Upper lobe of left lung (tissue), 6 donors: ENCODE results near the gene CSTF1. TPM values are rescaled to one million over a fixed set of nuclear protein-coding genes. Genes with fewer than 3 reads are reported as not detected.
"Not testable (repeated sequence)": the region's sequence is repeated elsewhere in the genome, so short reads cannot be mapped to it uniquely, and the experiment has no call there.

Experiments
- ATAC-seq, 2 donors: fragments of 200-7000 bp; cut with Tn5 transposase; one replicate each; pipeline ENCODE4 v1.9.1; 2022; ENCODE audit warnings: mild to moderate bottlenecking in 2 of 2, moderate library complexity in 2 of 2; ENCODE audit not compliant: low FRiP score in 2 of 2
- DNase-seq, 2 donors: peaks; one replicate each; pipeline ENCODE4 v3.0.0-alpha.2; 2019 to 2020
- H3K27ac ChIP-seq, 4 donors: fragments of 200-600 bp; sonication (generic); one replicate each; pipeline ENCODE4 v1.5.1; 2016 to 2019
- H3K27me3 ChIP-seq, 4 donors: fragments of 200-600 bp; sonication (generic); one replicate each; pipeline ENCODE4 v1.5.1; 2017 to 2019
- H3K36me3 ChIP-seq, 4 donors: fragments of 200-600 bp; sonication (generic); one replicate each; pipeline ENCODE4 v1.5.1; 2016 to 2019
- H3K4me1 ChIP-seq, 4 donors: fragments of 200-600 bp; sonication (generic); one replicate each; pipeline ENCODE4 v1.5.1; 2018 to 2019
- H3K4me3 ChIP-seq, 4 donors: fragments of 200-600 bp; sonication (generic); one replicate each; pipeline ENCODE4 v1.5.1; 2017 to 2019; ENCODE audit warnings: mild to moderate bottlenecking in 2 of 4, moderate library complexity in 1 of 4
- H3K9me3 ChIP-seq, 4 donors: fragments of 200-600 bp; sonication (generic); one replicate each; pipeline ENCODE4 v1.5.1; 2018 to 2019
- CTCF ChIP-seq, 6 experiments: fragments of 450-650 bp in 4 of 6; fragments of 200-600 bp in 2 of 6; sonication (generic) in 2 of 6; IDR thresholded peaks; one replicate each; pipeline ENCODE4 v1.5.1; 2016 to 2019; ENCODE audit warnings: antibody characterized with exemption in 6 of 6
- EP300 ChIP-seq, 4 donors: sonication (generic); formaldehyde crosslinking; IDR thresholded peaks; one replicate each; pipeline ENCODE4 v1.5.1; 2017; ENCODE audit warnings: antibody characterized with exemption in 4 of 4, control low read depth in 2 of 4
- POLR2A ChIP-seq, 4 donors: fragments of 450-650 bp; IDR thresholded peaks; one replicate each; pipeline ENCODE4 v1.5.1; 2016 to 2017; ENCODE audit warnings: antibody characterized with exemption in 4 of 4, mild to moderate bottlenecking in 2 of 4
- POLR2AphosphoS5 ChIP-seq, 2 donors: sonication (generic); formaldehyde crosslinking; IDR thresholded peaks; one replicate each; pipeline ENCODE4 v1.5.1; 2017; ENCODE audit warnings: antibody characterized with exemption in 2 of 2
- WGBS, 2 donors: methylation state at CpG; one replicate each; pipeline ENCODE4 v1.1.5; 2017 to 2018; 5-methylcytosine and 5-hydroxymethylcytosine counted together
- total RNA-seq, 6 donors: library from RNA; depleted of rRNA in 4 of 6; stranded (reverse); fragments of >200 nt in 4 of 6; gene quantifications; one replicate each; pipeline versions ENCODE4 v1.1.0 to v1.2.1, GENCODE V29; 2016 to 2021
- donor health status: DM: no; HTN: no; CAD: no; lungs with moderate emphysema.
- donor health status: DM: no; HTN: yes; CAD: no; lungs with severe emphysema.

The CSTF1 gene
- total RNA-seq, 6 donors from 2014 or later = 3.3 to 30.5 (median 22.5) TPM

GRCh38 chr20:56393653-56394052 lies 1.2 kb downstream of the CSTF1 start:
- peaks cover 21 to 34% (median 23%) of the 10 kb centered on the region in 4 donors for H3K4me1 ChIP-seq
- H3K4me3 ChIP-seq = peak overlapping the region in 3 of 4 donors; percentile 85 to 90 (median 90)
- TF ChIP-seq POLR2AphosphoS5 (IDR thresholded peaks at IDR 0.05) = no peak
- no peak for TF ChIP-seq CTCF (IDR thresholded peaks at IDR 0.05)
- TF ChIP-seq EP300 (IDR thresholded peaks at IDR 0.05) = no peak
- no peak for TF ChIP-seq POLR2A (IDR thresholded peaks at IDR 0.05)
- peaks cover 21 to 37% (median 31%) of the 10 kb centered on the region in 4 donors for H3K36me3 ChIP-seq
- H3K27ac ChIP-seq = no peak overlapping the region
- DNase-seq = no peak
- 63 to 65% methylated on average over 8 of the region's 8 CpGs for WGBS, 2 donors
- H3K9me3 ChIP-seq = no peaks in the 10 kb centered on the region
- no peak for ATAC-seq
- H3K27me3 ChIP-seq = no peaks in the 10 kb centered on the region

- no peak for DNase-seq
- no peak for ATAC-seq
- TF ChIP-seq CTCF (IDR thresholded peaks at IDR 0.05) = no peak
- no peak for TF ChIP-seq EP300 (IDR thresholded peaks at IDR 0.05)
- TF ChIP-seq POLR2AphosphoS5 (IDR thresholded peaks at IDR 0.05) = no peak
Measured at GRCh38 chr20:56395166-56395565, 2.7 kb downstream of the CSTF1 start.

GRCh38 chr20:56400001-56400640 lies 7.7 kb downstream of the CSTF1 start:
- Histone ChIP-seq H3K36me3 (peaks cover 48 to 96% (median 62%) of the 10 kb centered on the region in 4 donors), H3K27ac (peak overlapping the region in 1 of 4 donors; percentile 23), H3K27me3 (no peaks in the 10 kb centered on the region), H3K9me3 (no peaks in the 10 kb centered on the region), H3K4me3 (no peak overlapping the region), H3K4me1 (peaks cover 0 to 14% (median 3%) of the 10 kb centered on the region in 4 donors)
- DNase-seq = no peak
- peak; percentile 60 to 76 (median 66) for TF ChIP-seq CTCF (IDR thresholded peaks at IDR 0.05)
- TF ChIP-seq POLR2AphosphoS5 (IDR thresholded peaks at IDR 0.05) = no peak
- ATAC-seq = peak; percentile 49 to 78

More at GRCh38 chr20:56395166-56395565, 2.7 kb downstream of the CSTF1 start:
- 84 to 87% methylated on average over 4 of the region's 4 CpGs for WGBS, 2 donors
- peaks cover 31 to 50% (median 38%) of the 10 kb centered on the region in 4 donors for H3K36me3 ChIP-seq
- H3K9me3 ChIP-seq = no peaks in the 10 kb centered on the region
- no peaks in the 10 kb centered on the region for H3K27me3 ChIP-seq
- H3K4me1 ChIP-seq = peaks cover 21 to 42% (median 23%) of the 10 kb centered on the region in 4 donors
- no peak overlapping the region for H3K4me3 ChIP-seq
- H3K27ac ChIP-seq = no peak overlapping the region

- ATAC-seq (no peak), DNase-seq (no peak)
- TF ChIP-seq POLR2AphosphoS5 (IDR thresholded peaks at IDR 0.05) (no peak), POLR2A (IDR thresholded peaks at IDR 0.05) (no peak), CTCF (IDR thresholded peaks at IDR 0.05) (no peak), EP300 (IDR thresholded peaks at IDR 0.05) (no peak)
- Histone ChIP-seq H3K4me3 (no peak overlapping the region), H3K9me3 (no peaks in the 10 kb centered on the region), H3K4me1 (peaks cover 0 to 14% (median 3%) of the 10 kb centered on the region in 4 donors), H3K27me3 (no peaks in the 10 kb centered on the region), H3K36me3 (peaks cover 35 to 92% (median 55%) of the 10 kb centered on the region in 4 donors), H3K27ac (no peak overlapping the region)
- 89 to 94% methylated on average over 22 to 26 of the region's 26 CpGs for WGBS, 2 donors
Measured at GRCh38 chr20:56403465-56403864, 11.0 kb downstream of the CSTF1 start.

- DNase-seq, H3K4me3 ChIP-seq, ATAC-seq, H3K9me3 ChIP-seq, H3K27me3 ChIP-seq, H3K27ac ChIP-seq: not testable (repeated sequence)
- 86 to 90% methylated on average over 12 of the region's 12 CpGs for WGBS, 2 donors
- Histone ChIP-seq H3K4me1 (peaks cover 4 to 13% (median 6%) of the 10 kb centered on the region in 4 donors), H3K36me3 (peaks cover 29 to 77% (median 42%) of the 10 kb centered on the region in 4 donors)
Measured at GRCh38 chr20:56405356-56405755, 12.9 kb downstream of the CSTF1 start.
